Measurements from ENCODE around the gene NUP43. TPM values are rescaled to one million over a fixed set of nuclear protein-coding genes. Genes with fewer than 3 reads are reported as not detected.

The NUP43 gene
- total and polyA plus RNA-seq, 2 of the 13 experiments (the other 11 are each of a cell fraction or from before 2014, with no cell fraction given), result 38.9 to 85.1 TPM

- no peak for DNase-seq (ENCODE audit: low spot score)
- BruUV-seq (replicated peaks), result no TSS peak
- Histone ChIP-seq H3K9me3 (ENCODE audit: low read length) (no peaks in the 10 kb centered on the region), H3K4me3 (replicated peaks in 1 of 3; ENCODE audit: insufficient read depth in 1 of 3, low read depth in 2 of 3, low read length in 3 of 3) (no peak overlapping the region), H3K4me2 (ENCODE audit: low read depth, low read length) (no peak overlapping the region), H2AFZ (ENCODE audit: low read length) (no peak overlapping the region), H4K20me1 (ENCODE audit: insufficient read depth, low read length) (peaks cover 9% of the 10 kb centered on the region; the same call in 1 of the 2 replicates), H3K79me2 (ENCODE audit: insufficient read depth, low read length) (peaks cover 32% of the 10 kb centered on the region), H3K36me3 (replicated peaks in 1 of 2; ENCODE audit: control insufficient read depth in 1 of 2, insufficient read depth in 2 of 2, low read length in 2 of 2) (peaks cover 26 to 71% of the 10 kb centered on the region in 2 experiments), H3K9ac (ENCODE audit: insufficient read depth, low read depth, low read length) (no peak overlapping the region), H3K27ac (ENCODE audit: extremely low read length, insufficient read depth, low read length) (no peak overlapping the region), H3K27me3 (ENCODE audit: control insufficient read depth in 1 of 2, insufficient read depth in 2 of 2, low read length in 2 of 2) (no peaks in the 10 kb centered on the region), H3K4me1 (ENCODE audit: insufficient read depth, low read length) (no peaks in the 10 kb centered on the region)
- no peak for TF ChIP-seq ZSCAN29 (CRISPR knock-in tag; conservative IDR thresholded peaks at IDR 0.05)
- no peak for TF ChIP-seq ZNF777 (CRISPR knock-in tag; IDR thresholded peaks at IDR 0.05)
- no peak for TF ChIP-seq ADNP (CRISPR knock-in tag; IDR thresholded peaks at IDR 0.05)
- TF ChIP-seq ZMYM2 (CRISPR knock-in tag; IDR thresholded peaks at IDR 0.05), result no peak
- TF ChIP-seq TMF1 (CRISPR knock-in tag; IDR thresholded peaks at IDR 0.05; ENCODE audit: low read depth), result no peak
- TF ChIP-seq SRY (CRISPR knock-in tag; IDR thresholded peaks at IDR 0.05), result no peak
- TF ChIP-seq MAF1 (CRISPR knock-in tag; IDR thresholded peaks at IDR 0.05; ENCODE audit: borderline replicate concordance), result no peak
- no peak for TF ChIP-seq TFDP2 (CRISPR knock-in tag; IDR thresholded peaks at IDR 0.05)
- no peak for TF ChIP-seq KDM6A (CRISPR knock-in tag; IDR thresholded peaks at IDR 0.05; ENCODE audit: low read depth)
- TF ChIP-seq KLF13 (CRISPR knock-in tag; IDR thresholded peaks at IDR 0.05), result no peak
- no peak for TF ChIP-seq EZH2 (conservative IDR thresholded peaks at IDR 0.05; ENCODE audit: low read depth, low read length)
- TF ChIP-seq XRCC5 (optimal IDR thresholded peaks at IDR 0.05; ENCODE audit: low read length), result no peak
- no peak for TF ChIP-seq AKNA (CRISPR knock-in tag; IDR thresholded peaks at IDR 0.05; ENCODE audit: borderline replicate concordance)
- TF ChIP-seq GATAD2A (CRISPR knock-in tag; IDR thresholded peaks at IDR 0.05), result no peak
- FAIRE-seq, result no peak
- in situ Hi-C loops (cut with HindIII; ENCODE audit: extremely low pct_ligation_motif_present, low pct_unique_long_range_greater_than_20kb) (no loop called here), intact Hi-C loops (cut with micrococcal nuclease; ENCODE audit: unreplicated experiment) (no loop called here)
- ATAC-seq, result no peak
- WGBS (ENCODE audit: low lambda C conversion rate), result 99% methylated on average over 2 of the region's 2 CpGs
- POLR2A ChIA-PET, result no interaction called here
- CTCF ChIA-PET (ENCODE audit: low intra/inter-chr PET ratio, low total read pairs), result no interaction called here
Measured at GRCh38 chr6:149694921-149695320, 51.4 kb downstream of the NUP43 start.

Measured in HepG2 (cell line).